Measurements from ENCODE around the gene BCCIP.

DNA sequence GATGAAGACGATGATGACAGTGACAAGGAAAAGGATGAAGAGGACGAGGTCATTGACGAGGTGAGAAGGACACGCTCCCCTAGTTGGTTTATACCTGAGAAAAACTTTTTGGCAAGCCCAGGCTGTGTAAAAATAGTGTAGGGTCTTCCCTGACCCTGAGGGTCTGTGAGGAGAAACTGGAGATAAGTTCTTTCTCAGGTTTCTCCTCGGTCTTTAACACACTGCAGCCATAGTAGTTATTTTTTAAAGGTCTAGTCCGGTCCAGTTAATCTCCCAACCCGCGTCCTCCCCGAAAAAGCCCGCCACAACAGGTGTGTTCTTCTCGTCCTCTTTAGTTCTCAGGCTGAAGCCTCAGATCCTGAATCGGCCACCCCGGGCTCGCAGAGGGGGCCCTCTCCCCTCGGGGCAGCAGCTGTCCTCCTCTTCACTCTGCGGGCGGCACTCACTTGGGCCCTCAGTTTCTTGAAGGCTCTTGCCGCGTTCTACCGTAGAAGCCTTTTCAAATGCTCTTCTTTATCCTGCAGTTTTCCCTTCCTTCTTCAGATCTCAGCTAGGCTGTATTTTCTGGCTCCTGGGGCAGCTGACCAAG lies 411 bp downstream of the BCCIP start:
- no peak for TF ChIP-seq SIN3A (conservative IDR thresholded peaks at IDR 0.05 in 1 of 2, IDR thresholded peaks at IDR 0.05 in 1 of 2; ENCODE audit: low read depth in 1 of 2, low read length in 2 of 2)
- no peak for TF ChIP-seq TAF1 (IDR thresholded peaks at IDR 0.05; ENCODE audit: low read depth, low read length)
- TF ChIP-seq, protein P1, sequence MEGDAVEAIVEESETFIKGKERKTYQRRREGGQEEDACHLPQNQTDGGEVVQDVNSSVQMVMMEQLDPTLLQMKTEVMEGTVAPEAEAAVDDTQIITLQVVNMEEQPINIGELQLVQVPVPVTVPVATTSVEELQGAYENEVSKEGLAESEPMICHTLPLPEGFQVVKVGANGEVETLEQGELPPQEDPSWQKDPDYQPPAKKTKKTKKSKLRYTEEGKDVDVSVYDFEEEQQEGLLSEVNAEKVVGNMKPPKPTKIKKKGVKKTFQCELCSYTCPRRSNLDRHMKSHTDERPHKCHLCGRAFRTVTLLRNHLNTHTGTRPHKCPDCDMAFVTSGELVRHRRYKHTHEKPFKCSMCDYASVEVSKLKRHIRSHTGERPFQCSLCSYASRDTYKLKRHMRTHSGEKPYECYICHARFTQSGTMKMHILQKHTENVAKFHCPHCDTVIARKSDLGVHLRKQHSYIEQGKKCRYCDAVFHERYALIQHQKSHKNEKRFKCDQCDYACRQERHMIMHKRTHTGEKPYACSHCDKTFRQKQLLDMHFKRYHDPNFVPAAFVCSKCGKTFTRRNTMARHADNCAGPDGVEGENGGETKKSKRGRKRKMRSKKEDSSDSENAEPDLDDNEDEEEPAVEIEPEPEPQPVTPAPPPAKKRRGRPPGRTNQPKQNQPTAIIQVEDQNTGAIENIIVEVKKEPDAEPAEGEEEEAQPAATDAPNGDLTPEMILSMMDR (IDR thresholded peaks at IDR 0.05; ENCODE audit: control extremely low read depth in 1 of 3, insufficient read depth in 1 of 3, low read depth in 1 of 3, low read length in 3 of 3) = no peak
- TF ChIP-seq CEBPB (IDR thresholded peaks at IDR 0.05; ENCODE audit: low read depth, low read length) = no peak

Measured in H1 (cell line).